ENCODE results near the gene ENTPD6.

GRCh38 chr20:25269057-25269832 lies 73.7 kb downstream of the ENTPD6 start:
- TF ChIP-seq POLR2A (IDR thresholded peaks at IDR 0.05; ENCODE audit: low read length) (no peak), GATA1 (IDR thresholded peaks at IDR 0.05; ENCODE audit: low read depth, low read length) (no peak)

Data from erythroblast (primary cell).